ENCODE results near the gene OXA1L. TPM values are rescaled to one million over a fixed set of nuclear protein-coding genes. Genes with fewer than 3 reads are reported as not detected.
A peak's percentile ranks its signal among the peaks of the same experiment; 100 is the strongest.
"Not testable (repeated sequence)": the region's sequence is repeated elsewhere in the genome, so short reads cannot be mapped to it uniquely, and the experiment has no call there.

OXA1L gene
- polyA plus RNA-seq, 3 donors: 61.2 to 264 (median 86.9) TPM

DNA sequence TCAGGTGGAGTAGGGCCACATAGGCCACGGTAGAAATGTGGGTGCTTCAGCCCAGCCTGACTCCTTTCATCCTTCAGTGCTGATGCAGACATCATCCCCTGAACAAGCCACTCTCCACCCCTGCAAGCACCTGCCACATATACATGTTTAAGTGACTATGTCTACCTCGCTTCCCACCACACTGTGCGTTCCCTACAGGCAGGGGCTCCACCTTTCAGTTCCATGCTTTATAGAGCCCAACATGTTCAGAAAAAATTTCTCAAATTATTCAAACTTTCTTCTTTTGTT, 37.1 kb downstream of the OXA1L start:
- Histone ChIP-seq H3K27ac (ENCODE audit: low read depth in 1 of 2, low read length in 2 of 2) (peak overlapping the region in 1 of 2 donors; percentile 75), H2AFZ (ENCODE audit: insufficient read depth, low read depth, low read length, poor library complexity, severe bottlenecking) (no peak overlapping the region), H3K27me3 (ENCODE audit: control insufficient read depth in 2 of 2, insufficient read depth in 2 of 2, low read length in 2 of 2) (no peaks in the 10 kb centered on the region), H3K9ac (ENCODE audit: insufficient read depth, low read length, poor library complexity, severe bottlenecking) (no peak overlapping the region), H3K4me3 (replicated peaks in 1 of 3; ENCODE audit: low read depth in 2 of 3, low read length in 3 of 3) (peak overlapping the region in 1 of 3 experiments; percentile 22), H3K4me2 (replicated peaks; ENCODE audit: extremely low read depth, low read length, poor library complexity, severe bottlenecking) (peak overlapping the region; percentile 14), H3K36me3 (replicated peaks in 1 of 2; ENCODE audit: control insufficient read depth in 1 of 2, insufficient read depth in 2 of 2, low read length in 2 of 2) (peaks cover 9 to 50% of the 10 kb centered on the region in 2 donors), H3K4me1 (ENCODE audit: control insufficient read depth in 1 of 2, insufficient read depth in 2 of 2, low read length in 2 of 2) (peaks cover 79 to 91% of the 10 kb centered on the region in 2 donors), H3K79me2 (ENCODE audit: insufficient read depth, low read length) (peaks cover 100% of the 10 kb centered on the region), H4K20me1 (ENCODE audit: insufficient read depth, low read length) (peaks cover 83% of the 10 kb centered on the region), H3K9me3 (replicated peaks in 1 of 2; ENCODE audit: control insufficient read depth in 1 of 2, insufficient read depth in 1 of 2, low read length in 2 of 2) (no peaks in the 10 kb centered on the region)
- intact Hi-C loops (cut with micrococcal nuclease): no loop called here
- TF ChIP-seq, protein P1, sequence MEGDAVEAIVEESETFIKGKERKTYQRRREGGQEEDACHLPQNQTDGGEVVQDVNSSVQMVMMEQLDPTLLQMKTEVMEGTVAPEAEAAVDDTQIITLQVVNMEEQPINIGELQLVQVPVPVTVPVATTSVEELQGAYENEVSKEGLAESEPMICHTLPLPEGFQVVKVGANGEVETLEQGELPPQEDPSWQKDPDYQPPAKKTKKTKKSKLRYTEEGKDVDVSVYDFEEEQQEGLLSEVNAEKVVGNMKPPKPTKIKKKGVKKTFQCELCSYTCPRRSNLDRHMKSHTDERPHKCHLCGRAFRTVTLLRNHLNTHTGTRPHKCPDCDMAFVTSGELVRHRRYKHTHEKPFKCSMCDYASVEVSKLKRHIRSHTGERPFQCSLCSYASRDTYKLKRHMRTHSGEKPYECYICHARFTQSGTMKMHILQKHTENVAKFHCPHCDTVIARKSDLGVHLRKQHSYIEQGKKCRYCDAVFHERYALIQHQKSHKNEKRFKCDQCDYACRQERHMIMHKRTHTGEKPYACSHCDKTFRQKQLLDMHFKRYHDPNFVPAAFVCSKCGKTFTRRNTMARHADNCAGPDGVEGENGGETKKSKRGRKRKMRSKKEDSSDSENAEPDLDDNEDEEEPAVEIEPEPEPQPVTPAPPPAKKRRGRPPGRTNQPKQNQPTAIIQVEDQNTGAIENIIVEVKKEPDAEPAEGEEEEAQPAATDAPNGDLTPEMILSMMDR (IDR thresholded peaks at IDR 0.05): no peak
- Mint-ChIP-seq H3K4me1 (peaks cover 91% of the 10 kb centered on the region), H3K27ac (peak overlapping the region in 6 of 7 donors; percentile 79 to 89 (median 82)), H3K36me3 (peaks cover 59 to 88% of the 10 kb centered on the region in 2 donors), H3K9me3 (peaks cover 0 to 2% (median 0%) of the 10 kb centered on the region in 7 donors), H3K4me3 (peak overlapping the region in 1 of 2 donors; percentile 44), H3K27me3 (ENCODE audit: low read depth in 3 of 3) (peaks cover 0 to 5% (median 2%) of the 10 kb centered on the region in 3 donors)
- no peak for DNase-seq
- WGBS (ENCODE audit: insufficient coverage): 100% methylated on average over 3 of the region's 3 CpGs

DNA sequence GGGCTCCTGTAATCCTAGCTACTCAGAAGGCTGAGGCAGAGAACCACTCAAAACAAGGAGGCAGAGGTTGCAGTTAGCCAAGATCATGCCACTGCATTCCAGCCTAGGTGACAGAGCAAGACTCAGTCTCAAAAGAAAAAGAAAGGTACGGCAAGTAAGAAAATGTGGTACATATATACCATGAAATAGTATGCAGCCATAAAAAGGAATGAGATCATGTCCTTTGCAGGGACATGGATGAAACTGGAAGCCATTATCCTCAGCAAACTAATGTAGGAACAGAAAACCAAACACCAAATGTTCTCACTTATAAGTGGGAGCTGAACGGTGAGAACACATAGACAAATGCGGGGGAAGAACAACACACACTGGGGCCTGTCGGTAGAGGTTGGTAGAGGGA, 38.7 kb downstream of the OXA1L start:
- H3K9me3 Mint-ChIP-seq; H2AFZ ChIP-seq (ENCODE audit: insufficient read depth, low read depth, low read length, poor library complexity, severe bottlenecking); H3K9me3 ChIP-seq (replicated peaks in 1 of 2; ENCODE audit: control insufficient read depth in 1 of 2, insufficient read depth in 1 of 2, low read length in 2 of 2); H3K4me3 ChIP-seq (replicated peaks in 1 of 3; ENCODE audit: low read depth in 2 of 3, low read length in 3 of 3); H3K9ac ChIP-seq (ENCODE audit: insufficient read depth, low read length, poor library complexity, severe bottlenecking); H3K27me3 Mint-ChIP-seq (ENCODE audit: low read depth in 3 of 3); H3K4me2 ChIP-seq (replicated peaks; ENCODE audit: extremely low read depth, low read length, poor library complexity, severe bottlenecking); H3K27me3 ChIP-seq (ENCODE audit: control insufficient read depth in 2 of 2, insufficient read depth in 2 of 2, low read length in 2 of 2); DNase-seq; intact Hi-C loops (cut with micrococcal nuclease); H3K27ac ChIP-seq (ENCODE audit: low read depth in 1 of 2, low read length in 2 of 2): not testable (repeated sequence)
- Histone ChIP-seq H3K79me2 (ENCODE audit: insufficient read depth, low read length) (peaks cover 100% of the 10 kb centered on the region), H3K4me1 (ENCODE audit: control insufficient read depth in 1 of 2, insufficient read depth in 2 of 2, low read length in 2 of 2) (peaks cover 79 to 91% of the 10 kb centered on the region in 2 donors), H3K36me3 (replicated peaks in 1 of 2; ENCODE audit: control insufficient read depth in 1 of 2, insufficient read depth in 2 of 2, low read length in 2 of 2) (peaks cover 13 to 60% of the 10 kb centered on the region in 2 donors), H4K20me1 (ENCODE audit: insufficient read depth, low read length) (peaks cover 87% of the 10 kb centered on the region)
- 100% methylated on average over 2 of the region's 4 CpGs for WGBS (ENCODE audit: insufficient coverage)
- Mint-ChIP-seq H3K27ac (peak overlapping the region in 4 of 7 donors; percentile 27 to 89 (median 74)), H3K36me3 (peaks cover 61 to 90% of the 10 kb centered on the region in 2 donors), H3K4me1 (peaks cover 92% of the 10 kb centered on the region), H3K4me3 (peak overlapping the region in 1 of 2 donors; percentile 36)
